ENCODE results near the gene DMXL1. TPM values are rescaled to one million over a fixed set of nuclear protein-coding genes. Genes with fewer than 3 reads are reported as not detected.

Gene DMXL1
- total RNA-seq, 1 donor from 2014 or later, result 33.1 TPM

GRCh38 chr5:119287547-119288111 is 216.7 kb downstream of the DMXL1 start:
- DNase-seq (ENCODE audit: extremely low read depth, low read depth, low spot score), result no peak

GRCh38 chr5:119288379-119289033 is 217.6 kb downstream of the DMXL1 start:
- DNase-seq (ENCODE audit: extremely low read depth, low read depth, low spot score), result no peak

- no peak for DNase-seq (ENCODE audit: extremely low read depth, low read depth, low spot score)
These were observed 218.7 kb downstream of the DMXL1 start for GRCh38 chr5:119289438-119290044.

GRCh38 chr5:119290161-119290569 is 219.3 kb downstream of the DMXL1 start:
- no peak for DNase-seq (ENCODE audit: extremely low read depth, low read depth, low spot score)

GRCh38 chr5:119290607-119291006 is 219.7 kb downstream of the DMXL1 start:
- DNase-seq (ENCODE audit: extremely low read depth, low read depth, low spot score), result no peak

GRCh38 chr5:119291056-119291455 is 220.2 kb downstream of the DMXL1 start:
- no peak for DNase-seq (ENCODE audit: extremely low read depth, low read depth, low spot score)

GRCh38 chr5:119291877-119292276 is 221.0 kb downstream of the DMXL1 start:
- no peak for DNase-seq (ENCODE audit: extremely low read depth, low read depth, low spot score)

- no peak for DNase-seq (ENCODE audit: extremely low read depth, low read depth, low spot score)
These were observed 222.0 kb downstream of the DMXL1 start for GRCh38 chr5:119292701-119293515.

- DNase-seq (ENCODE audit: extremely low read depth, low read depth, low spot score), result no peak
These were observed 222.6 kb downstream of the DMXL1 start for GRCh38 chr5:119293516-119293829.

Other genes starting within 250 kb of the DMXL1 start
- gene DTWD2, start 82.5 kb upstream of the DMXL1 start, total RNA-seq, result 1.6 and 5.1 TPM in 2 replicates